NCI-H1436 treated with DMSO at 0.1 percent for 48 hours (cell line): Measurements from ENCODE around the gene FBXL14.
A peak's percentile ranks its signal among the peaks of the same experiment; 100 is the strongest.

Experiments
- DNase-seq: peaks from one replicate; lab custom pipeline; 2025; lab: John Stamatoyannopoulos, UW

Gene FBXL14

DNA sequence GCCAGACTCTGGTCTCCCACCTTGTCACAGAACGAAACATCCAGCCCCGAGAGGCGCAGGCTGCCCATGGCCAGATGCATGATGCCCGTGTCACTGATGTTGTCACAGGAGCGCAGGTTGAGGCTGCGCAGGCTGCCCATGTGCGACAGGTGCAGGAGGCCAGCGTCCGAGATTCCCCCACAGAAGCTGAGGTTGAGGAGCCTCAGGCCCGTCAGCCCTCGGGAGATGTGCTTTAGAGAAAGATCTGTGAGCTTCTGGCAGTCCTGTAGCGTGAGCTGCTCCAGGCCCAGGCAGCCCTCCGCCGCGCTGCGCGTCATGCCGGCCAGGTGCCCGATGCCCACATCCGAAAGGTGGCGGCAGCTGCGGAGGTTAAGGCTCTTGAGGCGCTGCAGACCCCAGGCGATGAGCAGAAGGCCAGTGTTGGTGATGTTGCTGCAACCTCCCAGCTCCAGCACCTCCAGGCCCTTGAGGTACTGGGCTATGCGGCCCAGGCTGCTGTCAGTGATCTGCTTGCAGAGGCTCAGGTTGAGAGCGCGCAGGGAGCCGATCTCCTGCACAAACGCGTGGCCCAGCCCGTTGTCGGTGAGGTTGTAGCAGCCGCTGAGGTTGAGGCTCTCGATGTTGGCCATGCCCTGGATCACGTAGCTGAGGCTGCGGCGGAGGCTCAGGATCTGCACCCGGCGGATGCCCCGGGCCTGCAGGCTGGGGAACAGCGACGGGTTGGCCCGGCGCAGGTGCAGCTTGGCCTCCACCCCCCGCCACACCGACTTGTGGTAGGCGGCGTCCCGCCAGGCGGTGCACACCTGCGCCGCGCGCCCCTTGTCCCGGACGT, 991 bp downstream of the FBXL14 start:
- DNase-seq: no peak

DNA sequence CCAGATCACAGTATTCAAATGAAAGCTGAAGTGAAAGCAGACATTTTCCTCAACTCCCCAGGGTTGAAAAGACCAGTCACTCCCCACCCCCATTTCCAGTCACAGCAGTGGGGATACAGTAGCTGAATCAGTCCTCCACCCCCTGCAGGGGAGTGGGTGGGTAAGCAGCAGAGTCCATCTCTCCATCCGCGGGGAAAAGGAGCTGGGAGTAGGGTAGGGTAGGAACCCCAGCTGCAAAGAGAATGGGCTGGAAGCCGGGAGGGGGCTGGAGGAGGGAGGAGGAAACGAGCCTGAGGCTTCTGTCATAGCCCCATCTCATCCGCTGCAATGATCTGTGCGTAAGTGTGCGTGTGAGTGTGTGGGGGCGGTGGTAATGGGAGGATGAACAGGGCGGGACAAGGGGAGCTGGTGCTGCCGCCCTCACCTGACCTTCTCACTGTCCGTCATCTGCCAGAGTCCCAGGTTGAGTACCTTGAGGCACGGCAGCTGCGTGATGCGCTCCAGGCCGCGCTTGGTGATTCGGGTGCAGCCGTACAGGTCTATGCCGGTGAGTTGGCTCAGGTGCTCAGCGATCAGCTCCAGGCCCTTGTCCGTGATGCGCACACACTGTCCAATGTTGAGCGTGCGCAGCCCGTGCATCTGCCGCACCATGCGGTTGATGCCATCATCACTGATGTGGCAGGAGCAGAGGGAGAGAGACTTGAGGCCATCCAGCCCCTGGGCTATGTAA, 1.8 kb downstream of the FBXL14 start:
- no peak for DNase-seq

DNA sequence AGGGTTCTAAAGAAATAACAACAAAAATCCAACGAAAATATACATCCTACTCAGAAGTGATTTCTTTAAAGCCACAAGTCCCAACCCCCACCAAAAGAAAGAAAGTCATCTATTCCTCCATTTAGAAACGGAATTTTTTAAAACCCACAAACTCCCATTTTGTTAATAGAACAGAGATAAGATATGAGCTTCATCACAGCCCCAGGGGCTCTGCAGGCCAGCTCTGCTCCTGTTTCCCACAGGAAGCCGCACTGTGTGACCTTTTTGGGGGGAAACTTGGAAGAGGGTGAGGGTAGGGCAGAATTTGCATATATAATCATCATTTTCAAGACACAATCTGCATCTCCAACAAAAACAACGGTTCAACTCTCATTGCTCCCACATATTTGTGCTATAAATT, 2.8 kb downstream of the FBXL14 start:
- no peak for DNase-seq

DNA sequence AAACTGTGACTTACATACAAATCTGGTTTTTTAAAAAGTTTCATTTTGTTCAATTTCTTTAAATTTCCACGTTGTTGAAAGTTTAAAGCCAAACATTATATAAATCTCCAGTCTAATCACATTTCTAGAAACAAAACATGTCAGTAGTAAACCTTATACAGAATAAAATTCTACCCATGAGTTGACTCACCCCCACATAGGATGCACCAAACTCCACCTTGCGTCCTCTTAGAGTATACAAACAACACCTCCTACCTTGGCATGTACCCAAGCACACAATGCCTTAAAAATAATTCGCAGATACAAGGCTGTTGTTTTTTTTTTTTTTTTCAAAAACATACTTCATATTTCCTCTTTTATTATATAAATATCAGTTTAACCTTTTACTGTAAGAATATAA, 3.3 kb downstream of the FBXL14 start:
- no peak for DNase-seq

DNA sequence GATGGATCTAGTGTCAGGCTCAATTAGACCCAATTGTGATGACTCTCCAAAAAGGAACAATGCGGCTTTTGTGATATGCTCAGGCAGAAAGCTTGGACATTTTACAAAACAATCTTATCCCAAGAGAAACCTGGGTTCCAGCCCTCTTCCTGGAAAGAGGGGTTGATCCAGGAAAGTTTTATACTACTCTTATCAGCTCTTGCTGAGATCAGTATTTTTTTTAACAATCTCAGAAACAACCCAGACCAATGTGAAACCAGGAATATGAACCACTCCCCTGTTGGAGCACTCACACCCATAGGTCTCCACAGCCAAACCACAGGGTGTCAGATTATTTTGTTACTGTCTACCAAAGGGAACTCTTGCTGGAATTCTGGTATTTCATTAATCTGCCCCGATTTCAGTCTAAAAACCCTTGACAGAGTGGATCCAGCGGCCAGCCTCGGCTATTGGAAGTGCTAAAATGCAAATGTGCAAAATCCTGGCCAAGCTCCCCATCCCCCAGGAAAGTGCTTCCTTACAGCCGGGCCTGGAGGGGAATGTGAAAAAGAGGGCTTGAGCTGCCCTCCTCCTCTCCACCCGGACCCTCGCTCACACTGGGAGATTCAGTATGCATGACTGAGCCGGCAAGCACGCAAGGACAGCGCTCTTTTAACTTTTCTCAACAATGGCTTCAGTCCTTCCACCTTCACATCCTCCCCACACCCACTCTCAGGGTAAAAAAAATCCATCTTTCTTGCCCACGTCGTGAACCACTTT, 4.0 kb downstream of the FBXL14 start:
- no peak for DNase-seq

DNA sequence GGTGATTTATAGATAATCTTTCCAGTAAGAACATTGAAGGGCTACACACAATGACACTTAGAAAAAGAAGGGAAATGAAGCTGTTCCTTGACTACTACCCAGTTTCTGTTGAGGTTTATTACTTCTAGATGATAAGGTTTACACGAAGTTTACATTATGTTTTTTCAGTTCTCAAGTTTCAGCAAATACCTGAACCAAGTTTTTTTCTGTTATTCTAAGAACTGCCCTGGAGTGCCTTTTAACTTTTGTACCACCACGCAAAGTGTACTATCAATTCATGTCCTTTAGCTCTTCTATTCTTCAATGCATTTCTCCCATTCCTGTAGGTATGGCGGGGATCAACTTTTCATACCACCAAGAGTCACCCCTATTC, 5.8 kb downstream of the FBXL14 start:
- no peak for DNase-seq

DNA sequence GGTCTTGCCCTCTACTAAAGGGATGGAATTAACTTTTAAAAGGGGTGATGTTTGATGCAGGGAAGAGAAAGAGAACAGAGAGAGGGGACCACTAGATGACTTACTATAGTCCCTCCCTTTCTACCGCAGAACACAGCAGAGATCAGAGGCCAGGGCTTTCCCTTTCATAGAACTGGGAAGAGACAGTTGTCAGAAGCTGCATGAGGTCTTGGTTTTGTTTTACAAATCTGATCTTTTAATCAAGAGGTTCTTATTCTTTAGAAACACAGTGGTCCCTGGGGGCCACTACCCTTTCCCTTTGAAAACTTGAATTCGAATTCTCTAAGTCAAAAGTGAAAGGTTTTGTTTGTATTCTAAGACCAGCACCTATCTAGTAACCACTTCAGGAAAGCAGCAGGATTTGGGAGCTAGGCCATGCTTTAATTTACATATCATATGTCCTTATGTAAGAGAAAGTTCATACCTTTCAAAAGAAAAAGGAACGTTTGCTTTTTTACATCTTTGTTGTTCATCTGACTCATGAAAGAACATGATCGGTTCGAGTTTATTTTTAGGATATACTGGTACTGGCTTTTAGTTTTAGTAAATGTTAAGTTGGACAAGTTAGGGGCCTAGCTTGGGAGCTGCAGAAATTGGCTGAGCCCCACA, 6.3 kb downstream of the FBXL14 start:
- no peak for DNase-seq

DNA sequence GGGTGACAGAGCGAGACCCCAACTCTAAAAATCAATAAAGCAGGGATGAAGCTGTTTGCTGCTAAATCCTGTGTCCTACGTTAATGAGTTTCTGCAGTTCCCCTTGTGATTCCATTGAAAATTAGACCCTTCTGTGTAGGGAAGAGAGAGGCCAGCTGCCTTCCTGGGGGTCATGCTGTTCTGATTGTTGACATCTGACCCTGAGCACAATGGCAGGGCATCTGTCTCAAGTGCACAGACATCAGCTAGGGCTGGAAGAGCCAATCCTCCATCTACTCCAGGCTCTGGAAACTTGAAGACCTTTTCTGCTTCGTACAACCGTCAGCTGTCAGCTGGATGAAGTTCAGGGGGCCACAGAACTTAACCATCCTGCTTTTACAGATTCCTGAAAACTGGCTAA, 10.1 kb downstream of the FBXL14 start:
- no peak for DNase-seq

DNA sequence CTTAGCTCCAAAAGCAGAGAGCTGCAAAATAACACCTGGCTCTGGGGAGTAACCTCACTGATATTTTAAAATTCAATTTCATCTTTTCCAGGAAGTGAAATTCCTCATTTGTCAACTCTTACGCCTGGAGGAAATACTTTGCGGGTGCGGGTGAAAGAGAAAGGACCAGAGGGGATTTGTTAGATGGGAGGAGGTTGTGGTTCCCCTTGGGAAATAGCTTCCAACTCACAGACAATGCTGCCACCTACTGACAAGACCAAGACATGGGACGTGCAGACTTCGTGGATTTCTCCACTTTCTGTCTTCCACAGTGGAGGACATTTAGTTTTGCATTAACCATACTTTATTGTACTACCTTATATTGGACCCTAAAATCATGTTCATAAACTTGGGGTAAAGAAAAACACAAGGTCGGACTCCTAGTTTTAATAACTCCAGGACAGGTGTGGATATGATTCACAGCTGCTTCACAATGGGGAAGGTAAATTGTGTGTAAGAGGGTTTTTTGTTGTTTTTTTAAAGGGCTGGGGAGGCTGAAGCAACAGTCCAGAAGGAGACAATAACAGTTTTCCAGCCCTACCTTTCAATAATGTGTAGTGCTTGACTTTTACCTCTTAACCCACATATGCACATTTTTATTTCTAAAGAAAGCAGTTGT, 10.8 kb downstream of the FBXL14 start:
- DNase-seq: peak; percentile 45

DNA sequence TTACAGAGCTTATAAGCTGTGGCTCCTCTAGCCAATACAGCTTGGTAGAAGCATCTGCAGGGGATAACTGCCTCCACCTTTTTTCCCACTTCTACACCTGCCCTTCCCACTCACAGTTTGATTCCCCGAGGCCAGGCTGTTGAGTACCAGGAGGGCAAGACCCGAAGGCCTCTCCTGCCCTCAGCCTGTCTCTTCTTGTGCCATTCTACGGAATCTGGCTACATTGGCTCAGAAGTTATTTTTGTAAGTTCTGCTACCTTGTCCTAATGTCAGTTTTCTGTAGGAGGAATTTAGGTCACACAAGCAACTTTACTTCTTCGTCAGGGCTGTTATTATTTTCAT, 11.7 kb downstream of the FBXL14 start:
- no peak for DNase-seq

DNA sequence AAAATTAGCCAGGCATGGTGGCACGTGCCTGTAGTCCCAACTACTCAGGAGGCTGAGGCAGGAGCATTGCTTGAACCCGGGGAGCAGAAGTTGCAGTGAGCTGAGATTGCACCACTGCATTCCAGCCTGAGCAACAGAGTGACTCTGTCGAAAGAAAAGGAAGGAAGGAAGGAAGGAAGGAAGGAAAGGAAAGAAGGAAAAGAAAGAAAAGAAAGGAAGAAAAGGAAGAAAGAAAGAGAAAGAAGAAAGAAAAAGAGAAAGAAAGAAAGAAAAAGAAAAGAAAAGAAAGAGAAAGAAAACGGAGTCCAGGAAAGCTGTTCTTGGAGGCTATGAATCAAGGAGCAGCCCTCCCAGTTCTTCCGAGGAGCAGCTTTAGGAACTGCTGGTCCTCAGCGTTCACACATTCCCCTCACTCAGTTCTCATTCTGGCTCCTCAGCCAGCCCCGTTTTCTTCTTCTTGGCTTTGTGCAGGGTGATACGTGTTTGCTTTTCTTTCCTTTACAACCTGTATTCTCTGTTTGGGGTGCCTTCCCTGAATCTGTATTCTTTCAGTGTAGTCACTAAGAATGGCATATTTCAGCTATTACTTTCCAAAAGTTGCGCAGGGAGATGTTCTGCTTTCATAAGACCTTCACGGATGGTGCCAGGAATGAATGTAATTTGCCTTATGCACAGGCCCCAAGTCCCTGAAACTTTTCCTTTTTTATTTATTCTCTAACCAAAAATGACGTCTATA, 12.2 kb downstream of the FBXL14 start:
- no peak for DNase-seq

DNA sequence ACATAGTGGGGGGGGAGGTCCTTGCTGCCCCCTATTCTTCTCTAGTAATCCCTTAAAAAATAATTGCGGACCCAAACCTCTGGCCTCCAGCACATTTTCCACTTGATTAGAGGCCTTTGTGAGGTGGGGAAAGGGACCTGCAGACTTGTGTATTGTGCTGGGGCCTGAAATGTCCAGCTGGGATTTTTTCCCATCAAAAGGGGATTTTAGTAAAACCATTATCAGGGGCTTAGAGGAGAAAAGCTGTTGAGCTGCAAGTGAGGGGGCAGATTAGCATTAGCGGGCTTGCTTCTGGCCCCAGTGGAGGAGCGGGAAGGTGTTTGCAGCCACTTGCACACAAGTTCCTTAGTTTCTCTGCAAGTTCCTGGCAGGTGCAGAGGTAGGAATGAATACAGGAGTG, 13.9 kb downstream of the FBXL14 start:
- no peak for DNase-seq

DNA sequence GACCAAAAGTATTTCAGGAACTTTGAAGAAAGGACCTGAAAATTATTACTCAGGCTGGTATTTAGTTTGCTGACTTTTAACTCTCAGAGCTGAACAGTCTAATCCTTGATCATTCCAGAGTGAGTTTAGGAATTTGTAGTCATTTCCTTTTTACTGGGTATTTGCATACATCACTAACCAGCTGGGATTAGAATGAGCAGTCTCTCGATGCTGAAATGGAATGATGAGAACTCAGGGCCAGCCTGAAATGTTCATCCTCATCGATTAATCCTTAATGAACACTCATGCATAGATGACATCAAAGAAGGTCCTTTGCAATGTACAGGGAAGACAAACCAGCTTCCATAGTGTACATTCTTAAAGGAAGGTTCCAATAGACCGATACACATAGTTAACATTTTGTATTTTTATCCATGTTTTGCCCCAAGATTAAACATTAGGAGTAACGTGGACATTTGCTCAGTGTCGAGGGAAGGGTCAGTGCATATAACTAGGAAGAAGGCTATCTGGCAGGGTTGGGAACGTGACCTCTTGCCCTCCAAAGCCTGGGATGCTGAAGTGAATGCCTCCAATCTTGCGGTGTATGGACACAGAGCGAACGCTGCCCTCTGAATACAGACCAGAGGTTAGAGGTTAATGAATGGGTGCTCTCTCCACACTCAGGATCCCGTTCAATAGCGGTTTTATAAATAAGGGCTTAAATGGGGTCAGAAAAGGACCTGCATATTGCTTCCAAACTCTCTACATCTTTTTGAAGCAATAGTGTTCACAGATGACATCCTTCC, 14.5 kb downstream of the FBXL14 start:
- DNase-seq: no peak

DNA sequence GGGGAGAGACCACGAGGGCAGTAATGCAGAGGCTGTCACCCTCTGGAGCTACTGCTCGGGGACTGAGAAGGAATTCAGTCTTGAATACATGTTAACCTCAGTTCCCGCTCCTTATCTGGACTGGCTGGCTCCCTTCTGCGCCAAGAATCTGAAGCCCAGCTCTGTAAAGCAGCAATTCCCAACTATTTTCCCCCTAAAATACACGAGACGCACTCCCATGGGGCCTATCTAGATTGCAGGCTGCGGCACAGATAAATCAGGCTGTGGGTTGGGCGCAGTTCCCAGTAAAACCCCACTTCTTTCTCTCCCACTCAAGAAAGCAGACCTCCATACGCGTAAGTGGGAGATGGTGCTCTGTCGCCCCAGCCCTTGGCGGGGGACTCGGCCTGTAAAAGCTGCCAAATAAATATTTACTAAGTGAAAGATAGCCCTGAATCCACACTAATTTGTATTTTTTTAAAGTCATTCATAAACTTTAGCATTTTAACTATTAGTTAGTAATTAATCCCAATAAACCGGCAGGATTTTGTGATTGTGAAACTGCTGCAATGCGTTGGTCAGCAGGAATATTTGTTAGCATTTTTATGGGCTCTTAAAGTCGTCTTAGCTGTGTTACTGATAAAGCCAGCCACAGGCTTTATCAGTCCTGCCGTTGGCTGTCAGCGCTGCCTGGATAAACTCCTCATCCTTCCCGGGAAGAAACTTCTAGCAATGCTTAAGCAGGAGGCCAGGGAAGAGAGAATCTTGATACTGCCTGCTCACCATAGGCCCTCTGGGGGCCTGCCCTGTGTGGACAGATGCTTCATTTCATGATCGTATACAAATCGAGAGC, 17.8 kb downstream of the FBXL14 start:
- no peak for DNase-seq

DNA sequence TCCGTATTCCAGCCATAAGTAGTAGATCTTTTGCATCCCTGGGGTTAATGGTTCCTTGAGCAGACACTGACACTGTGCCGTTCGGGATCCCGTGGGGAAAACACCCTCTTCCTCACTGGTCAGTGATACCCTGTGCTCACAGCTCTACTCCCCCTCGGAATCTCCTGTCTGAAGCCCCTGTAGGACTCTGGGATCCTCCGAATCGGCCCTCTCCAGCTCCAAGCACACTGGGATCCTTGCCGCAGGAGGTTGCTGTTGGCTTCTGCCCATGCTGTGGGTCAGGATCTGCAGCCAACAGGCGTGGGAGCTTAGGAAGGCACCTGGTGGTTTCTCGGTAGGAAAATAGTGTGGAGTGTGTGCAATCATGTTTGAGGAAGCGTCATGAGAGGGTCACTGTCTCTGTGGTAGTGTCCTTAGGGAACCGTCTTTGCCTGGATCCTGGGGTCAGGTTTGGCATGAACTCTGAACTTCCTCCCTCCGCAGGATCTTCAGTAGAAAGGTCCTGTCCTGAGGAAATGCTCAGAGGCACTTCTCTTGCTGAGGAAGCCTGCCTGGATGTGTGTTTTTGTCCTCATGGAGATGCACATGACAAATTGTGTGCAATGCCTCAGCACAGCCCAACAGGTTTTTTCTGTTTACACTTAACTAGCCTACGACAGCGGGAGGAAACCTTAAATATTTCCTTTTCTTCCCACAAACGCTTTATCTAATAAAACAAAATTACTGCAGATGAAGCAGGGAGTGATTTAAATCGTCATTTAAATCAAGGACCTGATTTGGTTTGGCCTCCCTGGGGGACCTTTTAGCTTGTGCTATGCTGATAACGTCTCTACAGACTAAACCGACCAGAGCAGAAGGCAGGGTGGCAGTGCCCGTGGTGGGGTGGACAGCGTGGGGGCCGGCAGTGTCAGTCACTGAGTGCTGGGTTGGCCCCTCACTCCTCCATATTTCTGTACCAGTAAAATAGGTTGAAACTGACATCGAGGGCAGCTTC, 18.7 kb downstream of the FBXL14 start:
- DNase-seq: no peak

DNA sequence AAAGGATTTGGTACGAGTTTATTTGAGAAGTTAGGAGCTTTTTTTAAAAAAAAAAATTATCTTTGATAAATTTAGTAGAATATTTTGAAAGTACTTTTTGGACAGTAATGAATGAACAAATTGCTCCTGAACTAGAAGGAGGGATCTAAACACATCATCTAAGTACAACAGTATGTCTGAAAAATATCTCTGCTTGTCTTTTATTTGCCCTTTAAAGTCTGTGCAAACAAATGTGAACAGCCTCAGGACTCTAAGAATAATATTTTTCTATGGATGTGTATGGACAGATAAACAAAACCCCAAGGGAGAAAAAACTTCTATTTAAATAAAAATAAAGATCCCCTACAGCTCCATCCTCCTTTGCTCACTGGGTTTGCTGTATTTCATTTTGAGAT, 19.5 kb downstream of the FBXL14 start:
- DNase-seq: no peak

DNA sequence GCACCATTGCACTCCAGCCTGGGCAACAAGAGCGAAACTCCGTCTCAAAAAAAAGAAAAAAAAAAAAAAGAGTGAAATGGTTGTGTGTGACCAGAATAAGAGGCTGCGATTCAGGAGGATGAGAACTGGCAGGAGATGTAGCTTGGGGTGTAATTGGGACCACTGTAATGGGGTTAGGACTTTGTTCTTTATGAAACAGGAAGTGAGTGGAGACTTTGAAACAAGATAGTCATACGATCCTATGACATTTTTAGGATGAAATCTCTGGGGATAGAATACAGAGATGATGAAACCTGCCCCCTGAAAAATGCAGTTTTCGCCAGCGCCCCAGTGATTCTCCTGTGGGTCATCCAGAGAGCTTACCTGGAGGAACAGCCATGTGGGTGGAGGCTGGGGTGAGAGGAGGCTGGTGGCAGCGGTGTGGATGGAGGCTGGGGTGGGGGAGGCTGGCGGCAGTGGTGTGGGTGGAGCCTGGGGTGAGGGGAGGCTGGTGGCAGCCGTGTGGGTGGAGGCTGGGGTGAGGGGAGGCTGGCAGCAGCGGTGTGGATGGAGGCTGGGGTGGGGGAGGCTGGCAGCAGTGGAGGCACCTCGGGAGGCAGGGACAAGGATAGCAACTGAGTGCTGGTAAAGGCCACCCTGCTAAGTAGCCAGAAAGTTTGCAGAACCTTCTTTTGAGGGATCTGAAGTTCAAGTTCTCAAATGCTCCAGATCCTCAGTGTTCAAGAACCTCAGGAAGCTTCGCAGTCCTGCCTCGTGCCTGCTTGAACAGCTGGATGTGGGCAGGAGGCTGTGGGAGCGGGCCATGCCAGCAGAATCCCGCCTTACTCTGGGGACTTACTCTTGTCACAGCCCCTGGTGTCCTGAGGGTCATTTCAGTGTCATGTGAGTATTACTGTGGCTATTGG, 20.2 kb downstream of the FBXL14 start:
- DNase-seq: no peak
